Lung (tissue), 12 donors: Measurements from ENCODE around the gene CFAP54. TPM values are rescaled to one million over a fixed set of nuclear protein-coding genes. Genes with fewer than 3 reads are reported as not detected.
"Not testable (repeated sequence)": the region's sequence is repeated elsewhere in the genome, so short reads cannot be mapped to it uniquely, and the experiment has no call there.

Experiments
- ATAC-seq: fragments of 200-7000 bp; cut with Tn5 transposase; one replicate; pipeline ENCODE4 v1.9.1; 2020; ENCODE audit warnings: moderate number of reproducible peaks; ENCODE audit not compliant: insufficient read depth, low FRiP score
- DNase-seq, 3 donors: peaks; one replicate each; pipeline ENCODE4 v3.0.0-alpha.2; 2013 to 2017
- H3K27ac ChIP-seq, 2 donors: one replicate each; pipeline ENCODE4 v1.5.1; 2013; ENCODE audit warnings: mild to moderate bottlenecking in 2 of 2, moderate library complexity in 2 of 2, control low read depth in 1 of 2, inconsistent platforms in 1 of 2, low read depth in 1 of 2, low read length in 1 of 2
- H3K27me3 ChIP-seq, 3 donors: one replicate each; pipeline ENCODE4 v1.5.1; 2013; ENCODE audit warnings: low read length in 2 of 3; ENCODE audit not compliant: control insufficient read depth in 3 of 3, insufficient read depth in 3 of 3
- H3K36me3 ChIP-seq, 4 donors: one replicate each; pipeline ENCODE4 v1.5.1; 2013; ENCODE audit warnings: low read length in 4 of 4, mild to moderate bottlenecking in 1 of 4, moderate library complexity in 1 of 4; ENCODE audit not compliant: control insufficient read depth in 4 of 4, insufficient read depth in 4 of 4
- H3K4me1 ChIP-seq, 5 donors: one replicate each; pipeline ENCODE4 v1.5.1; 2013; ENCODE audit warnings: low read length in 5 of 5, mild to moderate bottlenecking in 2 of 5, moderate library complexity in 1 of 5; ENCODE audit not compliant: control insufficient read depth in 5 of 5, insufficient read depth in 5 of 5
- H3K4me3 ChIP-seq: one replicate; pipeline ENCODE4 v1.5.1; 2013; ENCODE audit warnings: mild to moderate bottlenecking, control low read depth, moderate library complexity
- H3K9ac ChIP-seq, 2 donors: one replicate each; pipeline ENCODE4 v1.5.1; 2013; ENCODE audit warnings: low read length in 2 of 2, control low read depth in 1 of 2; ENCODE audit not compliant: insufficient read depth in 1 of 2
- H3K9me3 ChIP-seq, 4 donors: one replicate each; pipeline ENCODE4 v1.5.1; 2013; ENCODE audit warnings: low read length in 3 of 4, mild to moderate bottlenecking in 1 of 4, moderate library complexity in 1 of 4; ENCODE audit not compliant: control insufficient read depth in 4 of 4, insufficient read depth in 3 of 4
- WGBS, 2 donors: extraction: QIAGEN DNeasy Blood & Tissue Kit; methylation state at CpG; one replicate each; pipeline ENCODE4 v1.1.7; 2013; 5-methylcytosine and 5-hydroxymethylcytosine counted together
- polyA plus RNA-seq, 2 donors: library from polyadenylated mRNA; stranded (reverse); fragments of 200-250 nt; gene quantifications; one replicate each; pipeline ENCODE4 v1.2.1, GENCODE V29; 2013
- total RNA-seq, 2 donors: library from RNA; depleted of rRNA in 1 of 2; stranded (reverse); fragments of >200 nt in 1 of 2; gene quantifications; one replicate each; pipeline ENCODE4 v1.2.1, GENCODE V29; 2014 to 2021
- TF ChIP-seq, protein P1 (sequence below): IDR thresholded peaks from 2 replicates; pipeline ENCODE4 v1.5.1; 2012; ENCODE audit warnings: mild to moderate bottlenecking; ENCODE audit errors: control extremely low read depth, extremely low read depth
- donor health status: control.
- donor health status: control.
- donor health status: Bipolar disorder and iron deficiency.
- donor health status: healthy.
- donor health status: DM: yes; HTN: yes; CAD: no.

The CFAP54 gene
- total and polyA plus RNA-seq, 4 donors: 0.80 to 35.4 (median 8.2) TPM

DNA sequence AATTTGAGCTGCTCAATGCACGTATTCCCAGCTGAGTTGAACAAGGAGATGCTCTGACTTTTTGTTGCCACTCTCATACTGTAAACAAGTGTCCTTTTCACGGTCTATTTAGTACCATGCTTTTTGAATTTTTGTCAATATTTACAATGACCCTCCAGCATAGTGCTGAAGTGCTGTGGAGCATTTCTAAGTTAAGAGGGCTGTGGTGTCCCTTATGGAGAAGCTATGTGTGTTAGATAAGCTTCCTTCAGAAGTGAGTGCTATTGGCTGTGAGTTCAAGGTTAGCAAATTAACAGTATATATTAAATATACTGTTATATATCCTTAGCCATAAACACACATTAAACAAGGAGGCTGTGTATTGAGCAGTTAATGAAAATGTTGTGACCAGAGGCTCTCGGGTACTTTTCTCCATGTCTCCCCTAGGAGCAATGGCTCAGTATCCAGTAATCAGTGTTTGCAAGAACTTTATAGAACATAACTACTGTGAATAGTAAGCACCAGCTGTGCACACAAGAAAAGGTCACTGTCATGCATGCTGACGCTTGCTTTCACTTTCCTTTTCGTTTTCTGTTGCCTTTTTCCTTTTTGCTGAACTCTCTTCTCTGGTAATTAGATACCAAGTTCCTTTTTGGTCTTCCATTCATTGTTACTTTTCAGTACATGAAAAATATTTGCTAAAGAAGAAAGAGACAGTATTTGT lies 230.4 kb downstream of the CFAP54 start:
- TF ChIP-seq, protein P1, sequence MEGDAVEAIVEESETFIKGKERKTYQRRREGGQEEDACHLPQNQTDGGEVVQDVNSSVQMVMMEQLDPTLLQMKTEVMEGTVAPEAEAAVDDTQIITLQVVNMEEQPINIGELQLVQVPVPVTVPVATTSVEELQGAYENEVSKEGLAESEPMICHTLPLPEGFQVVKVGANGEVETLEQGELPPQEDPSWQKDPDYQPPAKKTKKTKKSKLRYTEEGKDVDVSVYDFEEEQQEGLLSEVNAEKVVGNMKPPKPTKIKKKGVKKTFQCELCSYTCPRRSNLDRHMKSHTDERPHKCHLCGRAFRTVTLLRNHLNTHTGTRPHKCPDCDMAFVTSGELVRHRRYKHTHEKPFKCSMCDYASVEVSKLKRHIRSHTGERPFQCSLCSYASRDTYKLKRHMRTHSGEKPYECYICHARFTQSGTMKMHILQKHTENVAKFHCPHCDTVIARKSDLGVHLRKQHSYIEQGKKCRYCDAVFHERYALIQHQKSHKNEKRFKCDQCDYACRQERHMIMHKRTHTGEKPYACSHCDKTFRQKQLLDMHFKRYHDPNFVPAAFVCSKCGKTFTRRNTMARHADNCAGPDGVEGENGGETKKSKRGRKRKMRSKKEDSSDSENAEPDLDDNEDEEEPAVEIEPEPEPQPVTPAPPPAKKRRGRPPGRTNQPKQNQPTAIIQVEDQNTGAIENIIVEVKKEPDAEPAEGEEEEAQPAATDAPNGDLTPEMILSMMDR: no peak
- no peak overlapping the region for H3K27ac ChIP-seq
- peak overlapping the region in 1 of 2 donors; percentile 2 for H3K9ac ChIP-seq
- no peaks in the 10 kb centered on the region for H3K36me3 ChIP-seq
- no peaks in the 10 kb centered on the region for H3K27me3 ChIP-seq
- peak; percentile 19 to 88 (median 84) for DNase-seq
- ATAC-seq: peak; percentile 27
- WGBS, 2 donors: 33 to 42% methylated on average over 5 of the region's 5 CpGs
- H3K4me3 ChIP-seq: no peak overlapping the region
- no peaks in the 10 kb centered on the region for H3K9me3 ChIP-seq
- peaks cover 0 to 5% (median 0%) of the 10 kb centered on the region in 5 donors for H3K4me1 ChIP-seq

DNA sequence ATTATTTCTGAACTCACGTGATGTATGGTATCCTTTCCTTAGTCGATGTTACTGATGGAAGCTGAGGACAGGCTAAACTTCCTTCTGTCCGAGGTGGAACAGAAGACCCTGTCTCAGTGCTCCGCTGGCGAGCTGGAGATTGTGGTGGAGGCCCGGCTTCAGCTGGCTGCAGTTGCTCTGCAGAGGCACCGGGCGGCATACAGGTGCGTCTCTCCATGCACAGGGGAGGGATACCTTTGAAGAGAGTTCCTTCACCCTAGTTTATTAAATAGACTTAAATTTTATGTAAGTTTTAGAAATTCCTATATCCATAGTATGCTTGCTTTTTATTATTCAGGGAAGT lies 231.0 kb downstream of the CFAP54 start:
- no peak overlapping the region for H3K4me3 ChIP-seq
- H3K27me3 ChIP-seq: no peaks in the 10 kb centered on the region
- ATAC-seq (no peak), DNase-seq (no peak)
- H3K4me1 ChIP-seq: peaks cover 0 to 5% (median 0%) of the 10 kb centered on the region in 5 donors
- WGBS, 2 donors: 46 to 58% methylated on average over 9 of the region's 9 CpGs
- TF ChIP-seq, protein P1: no peak
- H3K9ac ChIP-seq: peak overlapping the region in 1 of 2 donors; percentile 2
- no peaks in the 10 kb centered on the region for H3K36me3 ChIP-seq
- H3K9me3 ChIP-seq: no peaks in the 10 kb centered on the region
- peak overlapping the region in 1 of 2 donors; percentile 51 for H3K27ac ChIP-seq

DNA sequence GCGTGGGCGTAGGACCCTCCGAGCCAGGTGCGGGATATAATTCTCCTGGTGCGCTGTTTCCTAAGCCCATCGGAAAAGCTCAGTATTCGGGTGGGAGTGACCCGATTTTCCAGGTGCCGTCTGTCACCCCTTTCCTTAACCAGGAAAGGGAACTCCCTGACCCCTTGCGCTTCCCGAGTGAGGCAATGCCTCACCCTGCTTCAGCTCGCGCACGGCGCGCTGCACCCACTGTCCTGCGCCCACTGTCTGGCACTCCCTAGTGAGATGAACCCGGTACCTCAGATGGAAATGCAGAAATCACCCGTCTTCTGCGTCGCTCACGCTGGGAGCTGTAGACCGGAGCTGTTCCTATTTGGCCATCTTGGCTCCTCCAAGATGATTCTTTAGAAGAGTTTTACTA lies 240.1 kb downstream of the CFAP54 start:
- ATAC-seq: not testable (repeated sequence)
- WGBS, 2 donors: 94 to 95% methylated on average over 21 to 22 of the region's 23 CpGs

DNA sequence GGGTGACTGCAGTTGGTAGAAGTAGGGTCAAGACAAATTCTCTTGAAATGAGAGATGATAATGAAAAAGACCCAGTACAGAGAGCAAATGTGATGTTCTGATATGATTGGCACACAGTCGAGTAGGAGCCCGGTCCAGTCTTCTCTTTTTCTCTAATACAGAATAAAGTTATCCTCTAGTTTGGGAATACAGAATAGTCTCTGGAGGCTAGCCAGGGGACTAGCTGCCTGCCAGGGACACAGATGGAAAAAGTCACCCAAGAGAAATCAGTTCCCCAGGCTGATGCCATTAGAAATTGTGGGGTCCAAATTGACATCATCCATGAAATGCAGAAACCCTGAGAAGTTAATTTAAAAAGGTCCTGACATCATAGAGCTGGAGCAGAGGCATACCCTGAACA lies 240.5 kb downstream of the CFAP54 start:
- peaks cover 0 to 4% (median 0%) of the 10 kb centered on the region in 5 donors for H3K4me1 ChIP-seq
- H3K9ac ChIP-seq: no peak overlapping the region
- TF ChIP-seq, protein P1: no peak
- no peaks in the 10 kb centered on the region for H3K9me3 ChIP-seq
- H3K27me3 ChIP-seq: no peaks in the 10 kb centered on the region
- no peak for ATAC-seq
- 88 to 89% methylated on average over 2 of the region's 2 CpGs for WGBS, 2 donors
- H3K36me3 ChIP-seq: no peaks in the 10 kb centered on the region
- DNase-seq: peak; percentile 27 to 57 (median 41)
- no peak overlapping the region for H3K27ac ChIP-seq
- no peak overlapping the region for H3K4me3 ChIP-seq

More for the DNA sequence above, 240.1 kb downstream of the CFAP54 start:
- H3K4me3 ChIP-seq, H3K36me3 ChIP-seq, H3K9me3 ChIP-seq, H3K9ac ChIP-seq, H3K4me1 ChIP-seq, DNase-seq, H3K27ac ChIP-seq, H3K27me3 ChIP-seq: not testable (repeated sequence)
